Transverse colon (tissue), 4 donors: ENCODE measurements around the gene RRP1B. TPM values are rescaled to one million over a fixed set of nuclear protein-coding genes. Genes with fewer than 3 reads are reported as not detected.

Experiments used
- DNase-seq: peaks from one replicate; pipeline ENCODE4 v3.0.0-alpha.2; 2019
- H3K27ac ChIP-seq, 4 donors: fragments of 200-600 bp; sonication (generic); 2 replicates each; pipeline ENCODE4 v1.5.1; 2016 to 2018; ENCODE audit warnings: inconsistent platforms in 4 of 4
- H3K27me3 ChIP-seq: fragments of 200-600 bp; sonication (generic); 2 replicates; pipeline ENCODE4 v1.5.1; 2017; ENCODE audit warnings: inconsistent platforms
- H3K36me3 ChIP-seq, 4 donors: fragments of 200-600 bp; sonication (generic); 2 replicates each; pipeline ENCODE4 v1.5.1; 2017 to 2019; ENCODE audit warnings: inconsistent platforms in 4 of 4
- H3K4me1 ChIP-seq, 4 donors: fragments of 200-600 bp; sonication (generic); 2 replicates each; pipeline ENCODE4 v1.5.1; 2017 to 2020; ENCODE audit warnings: inconsistent platforms in 4 of 4
- H3K4me3 ChIP-seq, 4 donors: fragments of 200-600 bp; sonication (generic); 1 replicate in 1 of 4; 2 replicates in 3 of 4; pipeline versions ENCODE4 v1.5.1 to v1.6.1; 2017 to 2019; ENCODE audit warnings: inconsistent platforms in 4 of 4
- H3K9me3 ChIP-seq, 2 donors: fragments of 200-600 bp; sonication (generic); 2 replicates each; pipeline ENCODE4 v1.5.1; 2017 to 2019; ENCODE audit warnings: inconsistent platforms in 2 of 2
- CTCF ChIP-seq, 5 experiments: fragments of 200-600 bp in 3 of 5; fragments of 450-650 bp in 2 of 5; sonication (generic) in 3 of 5; IDR thresholded peaks; 1 replicate in 2 of 5; 2 replicates in 3 of 5; pipeline ENCODE4 v1.5.1; 2016 to 2017; ENCODE audit warnings: antibody characterized with exemption in 5 of 5, inconsistent platforms in 3 of 5, mild to moderate bottlenecking in 2 of 5, moderate library complexity in 1 of 5
- EP300 ChIP-seq: sonication (generic); formaldehyde crosslinking; IDR thresholded peaks from one replicate; pipeline ENCODE4 v1.6.1; 2017; ENCODE audit warnings: antibody characterized with exemption, low read depth
- POLR2A ChIP-seq: fragments of 450-650 bp; IDR thresholded peaks from one replicate; pipeline ENCODE4 v1.6.1; 2016; ENCODE audit warnings: antibody characterized with exemption, mild to moderate bottlenecking, moderate library complexity
- POLR2AphosphoS5 ChIP-seq, 3 donors: sonication (generic); formaldehyde crosslinking; IDR thresholded peaks; one replicate each; pipeline ENCODE4 v1.6.1; 2016; ENCODE audit warnings: antibody characterized with exemption in 3 of 3
- WGBS, 2 donors: methylation state at CpG; one replicate each; pipeline ENCODE4 v1.1.5; 2018; ENCODE audit warnings: low coverage in 1 of 2; 5-methylcytosine and 5-hydroxymethylcytosine counted together
- in situ Hi-C, 4 donors: fragments of 200-750 bp; cut with MboI; loops; one replicate each; pipeline versions ENCODE4 v1.15.0 to v1.15.1; 2017; ENCODE audit warnings: low sequenced_read_pairs in 3 of 4, low pct_ligation_motif_present in 1 of 4, low pct_unique_long_range_greater_than_20kb in 1 of 4
- intact Hi-C: fragments of 100-400 bp; cut with DNase I; formaldehyde crosslinking; loops from one replicate; pipeline ENCODE4 v1.15.1; 2023; ENCODE audit warnings: low total_unique reads
- total RNA-seq, 4 donors: library from RNA; depleted of rRNA; stranded (reverse); fragments of >200 nt; gene quantifications; one replicate each; pipeline ENCODE4 v1.1.0, GENCODE V29; 2016

The RRP1B gene
- total RNA-seq, 4 donors from 2014 or later = 6.0 to 15.4 (median 12.0) TPM

DNA sequence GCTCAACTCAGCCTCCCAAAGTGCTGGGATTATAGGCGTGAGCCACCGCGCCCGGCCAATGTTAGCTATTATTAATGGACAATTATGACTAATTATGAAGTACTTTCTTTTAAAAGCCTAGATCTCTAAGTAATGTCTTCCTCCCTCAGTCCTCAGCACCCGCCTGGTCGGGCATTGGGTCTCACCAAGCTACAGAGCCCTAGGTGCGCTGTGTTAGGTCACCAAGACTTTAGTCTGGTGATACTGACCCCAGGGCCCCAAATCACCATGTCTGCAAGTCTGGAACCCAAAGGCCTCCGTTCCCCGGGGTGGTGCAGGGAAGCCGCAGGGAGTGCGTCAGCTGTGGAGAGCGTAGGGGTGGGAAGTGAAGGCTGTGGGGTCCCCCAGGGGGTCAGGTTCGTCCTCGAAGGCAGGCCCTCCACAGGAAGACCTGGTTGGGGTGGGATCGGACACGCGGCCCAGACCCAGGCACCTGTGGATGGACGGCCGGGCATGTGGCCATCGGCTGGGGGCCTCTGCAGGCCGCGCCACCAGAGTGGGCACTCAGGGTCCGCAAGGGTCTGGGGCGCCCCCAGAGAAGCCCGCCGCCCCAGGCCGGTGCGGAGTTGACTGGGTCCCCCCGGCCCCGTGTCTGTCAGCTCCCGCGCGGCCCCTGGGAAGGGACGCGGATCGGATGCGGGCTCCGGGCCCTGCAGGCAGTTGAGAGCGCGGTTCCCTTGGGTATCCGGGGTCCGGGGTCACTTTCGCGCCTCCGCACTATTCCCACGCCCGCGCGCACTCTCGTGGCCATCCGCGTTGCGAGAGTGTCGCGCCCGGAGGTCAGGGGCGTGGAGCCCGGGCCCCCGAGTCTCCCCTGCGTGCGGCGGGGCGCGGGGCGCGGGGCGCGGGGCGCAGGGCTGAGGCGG lies 58.9 kb downstream of the RRP1B start:
- 28 to 84% methylated on average over 4 to 60 of the region's 70 CpGs for WGBS, 2 donors
- intact Hi-C loops = no loop called here
- no peak for DNase-seq

DNA sequence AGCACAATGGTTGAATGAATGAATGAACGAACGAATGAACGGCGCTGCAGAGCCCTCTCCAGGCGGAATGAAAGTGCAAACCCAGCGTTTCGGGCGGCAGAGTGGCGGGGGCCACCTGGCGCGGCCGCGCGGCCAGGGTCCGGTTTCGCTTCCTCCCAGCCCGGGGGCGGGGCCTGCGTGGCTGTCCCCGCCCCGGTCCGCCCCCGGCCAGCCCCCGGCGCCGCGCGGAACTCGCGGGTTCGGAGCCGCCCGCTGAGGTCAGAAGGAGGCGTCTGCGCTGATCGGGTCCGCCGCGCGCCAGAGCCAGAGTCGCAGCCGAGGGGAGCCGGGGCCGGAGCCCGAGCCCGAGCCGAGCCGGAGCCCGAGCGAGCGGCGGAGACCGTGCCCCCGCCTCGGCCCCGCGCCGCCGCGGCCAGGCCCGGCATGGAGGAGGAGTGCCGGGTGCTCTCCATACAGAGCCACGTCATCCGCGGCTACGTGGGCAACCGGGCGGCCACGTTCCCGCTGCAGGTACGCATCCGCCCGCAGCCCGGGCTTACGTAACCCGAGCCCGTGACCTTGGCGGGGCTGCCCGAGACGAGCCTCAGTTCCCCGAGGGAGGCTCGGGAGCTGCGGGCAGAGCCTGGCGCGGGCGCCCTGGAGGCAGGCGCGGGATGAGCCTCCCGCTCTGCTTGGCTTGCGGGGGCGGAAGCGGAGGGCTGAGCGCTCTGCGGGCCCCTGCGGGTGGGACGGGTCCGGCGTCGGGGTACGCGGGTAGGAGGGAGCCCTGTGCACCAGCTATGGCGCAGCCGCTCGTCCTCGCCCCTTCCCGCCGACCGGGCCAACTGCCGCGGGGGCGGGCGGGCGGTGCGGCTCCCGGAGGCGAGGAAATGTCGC lies 59.8 kb downstream of the RRP1B start, which contains the start of gene PDXK:
TSS of gene PDXK (plus strand) at position 258 of the 876 bp plus-strand sequence. CDS start at position 424, 166 bp downstream.
- intact Hi-C loops = no loop called here
- H3K9me3 ChIP-seq = no peaks in the 10 kb centered on the region
- peaks cover 18 to 39% (median 25%) of the 10 kb centered on the region in 4 donors for H3K4me1 ChIP-seq
- H3K27ac ChIP-seq = peak within 1 kb of the TSS; percentile 87 to 93 (median 92)
- TF ChIP-seq CTCF (IDR thresholded peaks at IDR 0.05) = no peak
- TF ChIP-seq POLR2A = peak; percentile 83
- TF ChIP-seq POLR2AphosphoS5 (IDR thresholded peaks at IDR 0.05) = peak; percentile 85 to 92 (median 90)
- peak; percentile 93 for DNase-seq
- no peaks in the 10 kb centered on the region for H3K27me3 ChIP-seq
- 0% methylated on average over 92 of the region's 117 CpGs; no CpG with 5 or more reads in 1 of the 2 donors for WGBS, 2 donors
- in situ Hi-C loops = no loop called here
- H3K4me3 ChIP-seq = peak within 1 kb of the TSS; percentile 68 to 87 (median 78)
- no peaks in the 10 kb centered on the region for H3K36me3 ChIP-seq

More for the DNA sequence above, 58.9 kb downstream of the RRP1B start:
- H3K27me3 ChIP-seq = no peaks in the 10 kb centered on the region
- peak overlapping the region; percentile 68 to 87 (median 78) for H3K4me3 ChIP-seq
- H3K4me1 ChIP-seq = peaks cover 18 to 48% (median 26%) of the 10 kb centered on the region in 4 donors
- no peaks in the 10 kb centered on the region for H3K9me3 ChIP-seq
- peak overlapping the region; percentile 87 to 93 (median 92) for H3K27ac ChIP-seq
- TF ChIP-seq CTCF (IDR thresholded peaks at IDR 0.05) (peak in 1 of 5 experiments; percentile 19), POLR2A (no peak), POLR2AphosphoS5 (IDR thresholded peaks at IDR 0.05) (no peak), EP300 (no peak)
- in situ Hi-C loops = no loop called here
- no peaks in the 10 kb centered on the region for H3K36me3 ChIP-seq

- peak overlapping the region; percentile 68 to 87 (median 78) for H3K4me3 ChIP-seq
- intact Hi-C loops (no loop called here), in situ Hi-C loops (no loop called here)
- H3K36me3 ChIP-seq = no peaks in the 10 kb centered on the region
- 8% methylated on average over 38 of the region's 49 CpGs; no CpG with 5 or more reads in 1 of the 2 donors for WGBS, 2 donors
- H3K4me1 ChIP-seq = peaks cover 18 to 40% (median 25%) of the 10 kb centered on the region in 4 donors
- H3K27ac ChIP-seq = peak overlapping the region; percentile 87 to 93 (median 92)
- TF ChIP-seq POLR2AphosphoS5 (IDR thresholded peaks at IDR 0.05) (no peak), POLR2A (no peak), CTCF (IDR thresholded peaks at IDR 0.05) (no peak), EP300 (no peak)
- H3K9me3 ChIP-seq = no peaks in the 10 kb centered on the region
- no peak for DNase-seq
- no peaks in the 10 kb centered on the region for H3K27me3 ChIP-seq
These were observed 60.6 kb downstream of the RRP1B start for GRCh38 chr21:43719748-43720538.
